Bronchial epithelial cell (primary cell): ENCODE data around the gene IL1R1. TPM values are rescaled to one million over a fixed set of nuclear protein-coding genes. Genes with fewer than 3 reads are reported as not detected.

ENCODE experiments used
- DNase-seq: peaks from one replicate; pipeline ENCODE4 v3.0.0-alpha.2; 2010; ENCODE audit warnings: low read depth
- FAIRE-seq: peaks from 2 replicates; lab custom pipeline; 2011; peaks lifted over from hg19 to GRCh38; lab: Jason Lieb, UNC
- H3K27me3 ChIP-seq: 2 replicates; pipeline ENCODE4 v1.5.1; 2011; ENCODE audit warnings: low read length; ENCODE audit not compliant: control insufficient read depth, insufficient read depth
- H3K36me3 ChIP-seq: 2 replicates; pipeline ENCODE4 v1.5.1; 2011; ENCODE audit warnings: low read length; ENCODE audit not compliant: control insufficient read depth, insufficient read depth
- H3K4me3 ChIP-seq: 2 replicates; pipeline ENCODE4 v1.5.1; 2011; ENCODE audit warnings: mild to moderate bottlenecking, low read depth, low read length, control low read depth
- total RNA-seq: library from RNA; depleted of rRNA; stranded (reverse); fragments of >200 nt; gene quantifications from 2 replicates; pipeline ENCODE4 v1.2.1, GENCODE V29; 2014
- TF ChIP-seq, protein P1 (sequence below): IDR thresholded peaks from 2 replicates; pipeline ENCODE4 v1.5.1; 2011; ENCODE audit warnings: mild to moderate bottlenecking, moderate library complexity, low read length, control low read depth, inconsistent platforms; ENCODE audit not compliant: insufficient read depth, severe bottlenecking

Gene IL1R1, protein sequence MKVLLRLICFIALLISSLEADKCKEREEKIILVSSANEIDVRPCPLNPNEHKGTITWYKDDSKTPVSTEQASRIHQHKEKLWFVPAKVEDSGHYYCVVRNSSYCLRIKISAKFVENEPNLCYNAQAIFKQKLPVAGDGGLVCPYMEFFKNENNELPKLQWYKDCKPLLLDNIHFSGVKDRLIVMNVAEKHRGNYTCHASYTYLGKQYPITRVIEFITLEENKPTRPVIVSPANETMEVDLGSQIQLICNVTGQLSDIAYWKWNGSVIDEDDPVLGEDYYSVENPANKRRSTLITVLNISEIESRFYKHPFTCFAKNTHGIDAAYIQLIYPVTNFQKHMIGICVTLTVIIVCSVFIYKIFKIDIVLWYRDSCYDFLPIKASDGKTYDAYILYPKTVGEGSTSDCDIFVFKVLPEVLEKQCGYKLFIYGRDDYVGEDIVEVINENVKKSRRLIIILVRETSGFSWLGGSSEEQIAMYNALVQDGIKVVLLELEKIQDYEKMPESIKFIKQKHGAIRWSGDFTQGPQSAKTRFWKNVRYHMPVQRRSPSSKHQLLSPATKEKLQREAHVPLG
- total RNA-seq = 1.6 and 3.1 TPM in 2 replicates

DNA sequence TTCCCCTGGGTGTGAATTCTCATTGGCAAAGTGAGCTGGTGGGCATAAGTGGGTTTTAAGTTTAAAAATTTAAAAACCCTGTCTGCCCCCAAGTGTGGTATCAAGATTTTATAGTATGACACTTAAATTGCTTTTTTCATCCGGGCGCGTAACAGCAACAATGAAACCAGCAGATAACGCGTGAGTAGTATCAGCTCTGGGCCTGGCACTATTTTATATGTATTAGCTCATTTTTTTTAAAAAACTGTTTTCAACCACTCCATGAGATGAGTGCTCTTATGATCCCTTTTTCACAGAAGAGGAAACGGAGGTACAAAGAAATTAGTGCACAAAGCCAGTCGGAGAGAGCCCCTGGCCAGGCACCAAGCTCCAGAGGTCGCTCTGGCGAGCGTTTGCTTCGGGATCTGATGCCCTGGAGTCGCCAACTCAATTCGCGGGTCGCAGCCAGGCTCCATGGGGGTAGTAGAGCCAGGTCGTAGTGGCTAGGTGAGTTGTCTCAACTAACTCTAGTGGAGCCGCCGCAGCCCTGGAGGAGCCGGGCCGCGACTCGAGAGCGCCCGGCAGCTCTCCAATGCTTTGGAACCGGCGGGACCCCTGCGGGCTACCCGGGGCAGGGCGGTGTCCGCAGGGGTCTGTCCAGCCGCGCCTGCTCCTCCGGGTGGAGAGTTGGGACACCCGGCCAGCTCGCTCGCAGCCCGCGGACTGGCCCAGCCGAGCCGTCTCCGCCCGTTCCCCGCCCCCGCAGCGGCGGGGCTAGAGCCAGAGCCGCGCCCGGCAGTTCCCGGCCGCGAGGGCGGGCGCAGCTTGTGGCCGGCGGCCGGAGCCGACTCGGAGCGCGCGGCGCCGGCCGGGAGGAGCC is at the start of gene IL1R1:
IL1R1 (plus strand) TSS at position 777 of the 859 bp plus-strand sequence. CDS start 14,979 bp downstream, outside the sequence.
- TF ChIP-seq, protein P1, sequence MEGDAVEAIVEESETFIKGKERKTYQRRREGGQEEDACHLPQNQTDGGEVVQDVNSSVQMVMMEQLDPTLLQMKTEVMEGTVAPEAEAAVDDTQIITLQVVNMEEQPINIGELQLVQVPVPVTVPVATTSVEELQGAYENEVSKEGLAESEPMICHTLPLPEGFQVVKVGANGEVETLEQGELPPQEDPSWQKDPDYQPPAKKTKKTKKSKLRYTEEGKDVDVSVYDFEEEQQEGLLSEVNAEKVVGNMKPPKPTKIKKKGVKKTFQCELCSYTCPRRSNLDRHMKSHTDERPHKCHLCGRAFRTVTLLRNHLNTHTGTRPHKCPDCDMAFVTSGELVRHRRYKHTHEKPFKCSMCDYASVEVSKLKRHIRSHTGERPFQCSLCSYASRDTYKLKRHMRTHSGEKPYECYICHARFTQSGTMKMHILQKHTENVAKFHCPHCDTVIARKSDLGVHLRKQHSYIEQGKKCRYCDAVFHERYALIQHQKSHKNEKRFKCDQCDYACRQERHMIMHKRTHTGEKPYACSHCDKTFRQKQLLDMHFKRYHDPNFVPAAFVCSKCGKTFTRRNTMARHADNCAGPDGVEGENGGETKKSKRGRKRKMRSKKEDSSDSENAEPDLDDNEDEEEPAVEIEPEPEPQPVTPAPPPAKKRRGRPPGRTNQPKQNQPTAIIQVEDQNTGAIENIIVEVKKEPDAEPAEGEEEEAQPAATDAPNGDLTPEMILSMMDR = peak; percentile 13
- Histone ChIP-seq H3K36me3 (no peaks in the 10 kb centered on the region), H3K27me3 (no peaks in the 10 kb centered on the region), H3K4me3 (peak within 1 kb of the TSS; percentile 53)
- DNase-seq (peak; percentile 55), FAIRE-seq (no peak)

DNA sequence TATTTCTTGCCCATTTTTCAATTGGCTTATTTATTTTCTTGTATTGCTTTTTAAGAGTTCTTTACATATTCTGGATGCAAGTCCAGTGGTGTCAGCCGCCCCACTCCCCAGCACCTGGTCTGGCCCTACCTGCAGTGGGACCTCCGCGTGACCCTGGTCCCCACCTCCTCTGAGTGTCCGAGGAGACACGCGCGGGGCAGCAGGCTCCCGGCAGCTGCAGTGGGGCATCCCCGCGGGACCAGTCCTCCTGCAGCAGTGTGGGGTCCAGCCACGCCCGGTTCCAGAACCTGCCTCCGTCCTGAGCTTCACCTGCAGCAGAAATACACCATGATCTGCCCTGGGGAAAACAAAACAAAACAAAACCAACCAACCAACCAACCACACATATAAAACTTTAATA is 48.9 kb upstream of the IL1R1 start:
- H3K36me3 ChIP-seq = no peaks in the 10 kb centered on the region
- no peak overlapping the region for H3K4me3 ChIP-seq
- H3K27me3 ChIP-seq = no peaks in the 10 kb centered on the region
- TF ChIP-seq, protein P1 = no peak
- DNase-seq (no peak), FAIRE-seq (no peak)

DNA sequence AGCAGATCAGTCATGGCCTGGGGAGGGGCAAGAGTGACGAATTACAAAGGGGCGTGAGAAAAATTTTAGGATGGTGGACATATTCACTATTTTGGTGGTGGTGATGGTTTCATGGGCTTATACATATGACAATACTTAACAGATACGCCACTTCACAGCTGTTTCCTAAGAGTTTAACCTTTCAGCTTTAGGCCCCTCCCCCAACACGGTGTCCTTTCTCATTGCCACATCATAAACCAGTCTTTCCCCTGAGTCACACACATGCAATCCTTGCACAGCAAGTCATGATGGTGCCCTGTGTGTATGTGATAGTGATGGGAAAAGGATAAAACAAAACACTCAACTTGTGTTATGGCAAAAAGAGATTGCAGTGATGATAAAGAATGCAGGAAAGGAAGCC is 47.6 kb upstream of the IL1R1 start:
- no peaks in the 10 kb centered on the region for H3K27me3 ChIP-seq
- H3K4me3 ChIP-seq = no peak overlapping the region
- H3K36me3 ChIP-seq = no peaks in the 10 kb centered on the region
- DNase-seq (peak; percentile 95), FAIRE-seq (peak; percentile 94)
- TF ChIP-seq, protein P1 = no peak

DNA sequence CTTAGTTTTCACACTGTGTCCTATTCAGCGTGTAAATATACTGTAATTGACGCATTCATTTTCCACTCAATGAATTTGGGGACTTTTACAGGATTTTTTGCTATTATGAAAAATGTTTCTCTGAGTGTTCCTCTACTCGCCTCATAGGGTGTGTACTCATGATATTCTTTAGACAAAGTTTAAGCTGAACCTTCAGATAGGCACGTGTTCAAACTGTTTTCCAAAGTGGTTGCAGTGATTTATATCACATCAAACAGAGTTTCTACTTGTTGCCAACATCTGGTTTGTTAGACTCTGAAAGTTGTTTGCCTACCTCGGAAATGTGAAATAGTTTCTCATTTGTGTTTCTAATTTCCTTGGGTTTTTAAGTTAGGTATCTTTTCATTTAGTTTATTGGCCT is 46.4 kb upstream of the IL1R1 start:
- no peaks in the 10 kb centered on the region for H3K36me3 ChIP-seq
- no peak overlapping the region for H3K4me3 ChIP-seq
- TF ChIP-seq, protein P1 = no peak
- H3K27me3 ChIP-seq = no peaks in the 10 kb centered on the region
- FAIRE-seq = no peak
- no peak for DNase-seq

DNA sequence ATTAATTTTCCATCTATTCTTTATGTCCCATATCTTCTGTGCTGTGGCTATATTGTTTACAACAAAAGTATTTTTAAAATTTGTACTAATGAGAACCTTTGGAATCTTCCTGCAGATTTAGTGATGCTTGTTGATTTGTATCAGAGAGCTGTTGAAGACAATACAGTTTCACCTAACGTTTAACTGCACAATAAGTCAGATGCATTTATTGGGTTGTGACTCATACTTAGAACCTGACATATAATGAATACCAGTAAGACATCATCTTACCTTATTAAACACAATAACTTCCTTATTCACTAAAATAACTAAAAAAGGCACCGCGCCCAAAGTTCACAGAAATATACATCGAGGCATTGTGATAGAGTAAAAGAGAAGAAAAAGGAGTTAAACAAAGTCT is 43.8 kb upstream of the IL1R1 start:
- Histone ChIP-seq H3K4me3 (no peak overlapping the region), H3K27me3 (no peaks in the 10 kb centered on the region), H3K36me3 (no peaks in the 10 kb centered on the region)
- TF ChIP-seq, protein P1 = no peak
- FAIRE-seq (no peak), DNase-seq (peak; percentile 50)
